Stimulated activated CD4-positive, alpha-beta T cell treated with anti-CD3 and anti-CD28 coated beads, Interleukin-15, amount 100 ng/mL, for 1 hour (primary cell): ENCODE measurements around the gene RNF149.

Source experiments
- DNase-seq, 2 donors: peaks; one replicate each; pipeline ENCODE4 v3.0.0-alpha.2; 2020; ENCODE audit warnings: low read depth in 1 of 2, low spot score in 1 of 2

Gene RNF149

GRCh38 chr2:101296371-101296770, 12.1 kb downstream of the RNF149 start:
- DNase-seq, result no peak

GRCh38 chr2:101295895-101296294, 12.6 kb downstream of the RNF149 start:
- no peak for DNase-seq

GRCh38 chr2:101294861-101295260, 13.6 kb downstream of the RNF149 start:
- no peak for DNase-seq

DNA sequence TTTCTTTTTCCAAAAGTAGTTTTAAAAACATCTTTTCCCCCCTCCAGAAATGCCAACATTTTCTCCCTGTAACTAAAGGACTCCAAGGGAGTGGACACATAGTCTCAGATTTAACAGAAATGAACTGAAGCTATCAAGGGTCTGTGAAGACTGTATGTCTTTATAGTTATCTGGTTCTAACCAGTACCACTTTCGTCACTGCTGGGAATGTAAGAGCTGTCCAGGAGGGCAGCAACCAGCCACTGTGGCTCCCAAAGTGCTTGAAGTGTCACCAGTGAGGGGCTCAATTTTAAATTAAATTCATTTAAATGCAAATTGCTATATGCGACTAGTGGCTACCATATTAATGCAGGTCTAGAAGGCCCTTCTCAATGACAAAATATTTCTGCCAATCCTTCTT, 15.0 kb downstream of the RNF149 start:
- DNase-seq, result no peak

GRCh38 chr2:101291973-101292372, 16.5 kb downstream of the RNF149 start:
- DNase-seq, result no peak

DNA sequence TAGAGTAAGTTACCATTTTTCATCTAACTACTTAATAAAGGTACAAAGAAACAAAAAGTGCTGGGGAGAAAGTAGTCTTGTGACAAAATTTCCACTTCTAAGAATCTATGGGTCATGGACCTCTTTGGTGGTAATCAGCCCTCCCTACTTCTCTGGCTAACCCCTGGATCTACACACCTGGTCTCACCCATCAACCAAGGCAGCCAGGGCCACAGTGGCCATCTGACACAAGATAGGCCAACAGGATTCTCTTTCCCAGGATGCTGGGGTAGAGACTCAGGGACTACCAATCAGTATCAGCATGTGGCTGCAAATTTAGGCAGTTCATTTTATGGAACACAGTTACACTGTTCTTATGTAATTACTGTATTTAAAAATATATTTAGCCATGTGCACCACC, 17.8 kb downstream of the RNF149 start:
- no peak for DNase-seq

GRCh38 chr2:101287303-101287702, 21.2 kb downstream of the RNF149 start:
- DNase-seq, result no peak

GRCh38 chr2:101286684-101287083, 21.8 kb downstream of the RNF149 start:
- DNase-seq, result no peak

GRCh38 chr2:101282980-101283379, 25.5 kb downstream of the RNF149 start:
- no peak for DNase-seq

GRCh38 chr2:101281482-101281881, 27.0 kb downstream of the RNF149 start:
- DNase-seq, result no peak

GRCh38 chr2:101278925-101279324, 29.6 kb downstream of the RNF149 start:
- DNase-seq, result no peak

DNA sequence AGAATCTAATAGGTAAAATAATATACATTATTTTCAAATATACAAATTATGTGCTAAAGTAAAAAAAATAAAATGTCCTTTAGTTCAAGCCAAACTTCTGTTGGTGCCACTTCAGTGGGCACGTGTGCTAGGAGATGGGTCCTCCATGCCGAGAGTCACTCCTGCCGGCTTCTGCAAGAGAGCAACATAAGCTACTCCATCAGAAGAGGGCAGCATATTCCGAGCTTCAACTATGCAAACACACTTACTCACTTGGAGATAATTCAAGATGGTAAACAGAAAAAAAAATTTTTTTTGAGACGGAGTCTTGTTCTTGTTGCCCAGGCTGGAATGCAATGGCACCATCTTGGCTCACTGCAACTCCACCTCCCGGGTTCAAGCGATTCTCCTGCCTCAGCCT, 31.4 kb downstream of the RNF149 start:
- DNase-seq, result no peak

GRCh38 chr2:101274142-101274541, 34.4 kb downstream of the RNF149 start:
- DNase-seq, result no peak

GRCh38 chr2:101273056-101273455, 35.4 kb downstream of the RNF149 start:
- no peak for DNase-seq

DNA sequence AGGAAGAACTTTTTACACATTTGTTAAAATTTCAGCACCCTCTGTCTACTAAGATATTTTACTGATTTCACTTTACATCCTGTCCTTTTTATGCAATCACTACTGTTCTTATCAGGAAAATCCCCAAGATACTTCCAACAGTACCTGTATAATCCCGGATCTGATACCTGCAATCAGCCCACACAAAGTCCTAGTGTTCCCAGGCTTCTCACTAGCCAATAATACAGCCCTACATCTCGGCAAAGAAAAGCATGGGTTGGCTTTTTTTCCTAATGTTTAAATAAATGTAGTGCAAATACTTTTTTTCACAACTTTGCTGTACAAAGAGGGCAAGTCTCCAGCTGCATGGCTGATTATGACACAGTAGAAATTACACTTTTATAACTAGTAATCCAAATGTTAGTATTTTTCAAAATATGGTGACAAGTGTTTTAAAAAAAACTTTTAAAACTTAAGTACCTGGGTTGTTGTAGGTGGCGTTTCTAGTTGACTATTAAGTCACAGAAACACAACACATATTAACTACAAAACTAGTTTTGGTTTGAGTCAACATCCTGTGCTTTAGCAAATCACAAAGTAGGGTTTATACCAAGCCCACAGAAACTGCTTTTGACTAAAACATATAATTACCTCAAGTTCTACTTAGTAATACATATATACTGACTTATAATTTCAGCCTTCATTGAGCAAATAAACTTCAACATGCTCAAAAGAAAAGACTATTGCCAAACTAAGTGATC, 36.3 kb downstream of the RNF149 start:
- DNase-seq, result no peak

DNA sequence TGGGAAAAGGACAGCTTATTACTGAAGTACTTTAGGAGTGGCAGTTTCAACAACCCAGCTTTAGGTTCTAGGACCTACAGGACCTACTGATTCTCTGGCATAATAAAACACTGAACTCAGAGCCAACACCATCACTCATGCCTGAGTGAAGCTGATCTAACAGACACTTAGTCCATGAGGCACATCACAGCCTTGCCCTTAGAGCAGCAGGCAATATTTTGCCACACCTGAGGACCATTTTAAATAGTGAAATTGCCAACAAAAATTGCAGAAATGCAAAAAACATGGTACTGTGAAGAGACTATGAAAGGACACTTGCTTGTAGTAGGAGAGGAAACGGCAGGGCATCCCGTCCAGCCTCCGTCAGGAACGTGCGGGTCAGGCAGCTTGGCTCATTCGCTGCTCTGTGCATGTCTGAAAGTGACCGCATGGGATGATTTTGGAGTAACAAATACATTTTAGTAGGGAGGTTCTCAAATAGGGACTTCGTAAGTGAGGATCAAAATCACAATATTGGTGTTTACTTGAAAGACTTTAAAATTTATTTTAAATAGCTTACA, 37.7 kb downstream of the RNF149 start:
- DNase-seq, result no peak

GRCh38 chr2:101267671-101268656, 40.5 kb downstream of the RNF149 start:
- no peak for DNase-seq

GRCh38 chr2:101265893-101266499, 42.5 kb downstream of the RNF149 start:
- DNase-seq, result no peak

DNA sequence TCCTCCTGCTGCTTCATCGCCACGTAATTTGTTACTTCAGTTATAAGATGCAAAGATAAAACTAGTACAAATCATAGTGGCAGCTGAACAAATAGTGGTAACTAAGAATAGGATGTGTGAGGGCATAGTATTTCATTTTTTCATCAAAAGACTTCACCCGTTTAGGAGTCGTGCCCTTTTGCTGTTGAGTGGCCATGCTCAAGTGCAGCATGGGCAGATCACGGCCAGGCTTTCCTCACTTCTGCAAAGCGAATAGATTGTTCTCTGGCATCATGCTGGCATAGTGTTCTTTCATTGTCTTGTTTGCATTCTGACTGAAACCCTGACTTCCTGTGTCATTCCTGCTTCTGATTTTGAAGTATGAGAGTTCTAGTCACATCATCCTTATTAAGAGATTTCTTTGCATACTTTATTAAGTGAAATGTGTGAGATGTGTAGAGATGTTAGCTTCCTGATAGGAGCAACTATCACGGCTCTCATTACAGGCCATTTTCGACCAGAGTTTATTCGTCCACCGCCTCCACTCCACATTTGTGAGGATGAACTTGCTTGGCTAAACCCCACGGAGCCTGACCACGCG, 44.1 kb downstream of the RNF149 start:
- DNase-seq, result no peak

DNA sequence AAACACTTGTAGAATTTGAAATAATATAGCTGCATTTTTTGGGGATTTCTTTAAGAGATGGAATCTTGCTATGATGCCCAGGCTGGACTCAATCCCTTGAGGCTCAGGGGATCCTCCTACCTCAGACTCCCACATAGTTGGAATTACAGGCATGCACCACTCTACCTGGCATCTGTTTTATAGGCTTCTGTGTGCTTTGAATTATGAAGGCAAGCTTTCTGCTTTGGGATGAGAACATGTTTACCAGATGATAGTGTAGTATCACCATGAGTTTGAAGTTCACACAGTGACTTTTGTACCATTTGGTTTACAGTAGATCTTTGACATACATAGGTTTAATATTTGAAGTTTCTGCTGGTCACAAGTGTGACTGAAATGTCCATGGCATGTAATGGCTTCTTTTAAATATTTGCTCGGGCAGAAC, 45.1 kb downstream of the RNF149 start:
- DNase-seq, result no peak

DNA sequence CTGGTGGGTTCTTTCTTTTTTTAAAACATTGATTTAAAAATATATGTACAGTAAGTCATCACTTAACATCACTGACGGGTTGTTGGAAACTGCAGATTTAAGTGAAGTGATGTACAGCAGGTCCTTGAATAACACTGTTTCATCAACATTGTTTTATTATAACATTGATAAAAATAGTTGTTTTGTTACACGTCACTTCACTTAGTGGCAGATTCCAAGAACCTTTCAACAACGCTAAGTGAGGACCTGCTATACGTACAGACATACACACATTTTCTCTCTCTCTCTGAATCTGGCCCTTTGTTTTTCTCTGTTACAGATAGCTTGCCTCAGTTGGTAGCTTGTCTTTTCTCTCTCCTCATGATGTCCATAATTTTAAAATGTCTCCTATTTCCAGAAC, 46.4 kb downstream of the RNF149 start:
- no peak for DNase-seq
